Mucosa of descending colon (tissue), 3 donors: ENCODE measurements around the gene ISL2. TPM values are rescaled to one million over a fixed set of nuclear protein-coding genes. Genes with fewer than 3 reads are reported as not detected.

Experiments used
- ATAC-seq: fragments of 200-7000 bp; cut with Tn5 transposase; one replicate; pipeline ENCODE4 v1.9.1; 2020; ENCODE audit warnings: mild to moderate bottlenecking, moderate library complexity
- DNase-seq, 3 donors: peaks; one replicate each; pipeline ENCODE4 v3.0.0-alpha.2; 2020
- H3K36me3 ChIP-seq: fragments of 200-600 bp; one replicate; pipeline ENCODE4 v1.8.0; 2021; ENCODE audit warnings: low read depth, mild to moderate bottlenecking
- H3K4me1 ChIP-seq: fragments of 200-600 bp; one replicate; pipeline ENCODE4 v1.8.0; 2021; ENCODE audit warnings: low read depth, mild to moderate bottlenecking
- H3K4me3 ChIP-seq: fragments of 200-600 bp; one replicate; pipeline ENCODE4 v1.8.0; 2021; ENCODE audit warnings: mild to moderate bottlenecking
- H3K9me3 ChIP-seq: fragments of 200-600 bp; one replicate; pipeline ENCODE4 v1.8.0; 2021; ENCODE audit warnings: mild to moderate bottlenecking
- CTCF ChIP-seq: fragments of 200-600 bp; IDR thresholded peaks from one replicate; pipeline ENCODE4 v1.8.0; 2022; ENCODE audit warnings: antibody characterized with exemption, mild to moderate bottlenecking
- intact Hi-C, 2 donors: fragments of 100-400 bp; cut with DNase I in 1 of 2; cut with micrococcal nuclease in 1 of 2; formaldehyde crosslinking; loops; one replicate each; pipeline versions ENCODE4 v1.11.0 to v1.11.1; 2022; cut with DNase I, micrococcal nuclease
- total RNA-seq, 3 donors: library from RNA; stranded (reverse); fragmentation: NEBNext Ultra II Directional in 2 of 3; extraction: Animal tissue kit (Norgen Biotek cat#: 25700) in 2 of 3; gene quantifications; one replicate each; pipeline versions ENCODE4 v1.2.1 to v1.2.4, GENCODE V29; 2021 to 2023
- donor health status: DM: no; HTN: no; CAD: no; lungs with moderate emphysema.
- donor health status: DM: no; HTN: no; CAD: no.
- donor health status: DM: no; HTN: yes; CAD: no.

ISL2 gene
- total RNA-seq, 3 donors from 2014 or later = 0.51 to 2.1 (median 0.87) TPM

GRCh38 chr15:76298986-76299385 lies 37.6 kb upstream of the ISL2 start:
- H3K36me3 ChIP-seq = no peaks in the 10 kb centered on the region
- H3K9me3 ChIP-seq = no peaks in the 10 kb centered on the region
- peak; percentile 93 for ATAC-seq
- H3K4me3 ChIP-seq = no peak overlapping the region
- no peaks in the 10 kb centered on the region for H3K4me1 ChIP-seq
- DNase-seq = no peak
- no peak for TF ChIP-seq CTCF
- intact Hi-C loops = no loop called here

GRCh38 chr15:76299786-76300185 lies 36.8 kb upstream of the ISL2 start:
- Histone ChIP-seq H3K9me3 (no peaks in the 10 kb centered on the region), H3K36me3 (no peaks in the 10 kb centered on the region), H3K4me3 (no peak overlapping the region), H3K4me1 (no peaks in the 10 kb centered on the region)
- ATAC-seq (no peak), DNase-seq (no peak)
- no peak for TF ChIP-seq CTCF
- intact Hi-C loops = no loop called here

GRCh38 chr15:76303909-76304308 lies 32.7 kb upstream of the ISL2 start:
- H3K4me1 ChIP-seq = no peaks in the 10 kb centered on the region
- H3K36me3 ChIP-seq = no peaks in the 10 kb centered on the region
- H3K4me3 ChIP-seq = no peak overlapping the region
- TF ChIP-seq CTCF = no peak
- DNase-seq (no peak), ATAC-seq (no peak)
- no peaks in the 10 kb centered on the region for H3K9me3 ChIP-seq
- intact Hi-C loops = no loop called here

GRCh38 chr15:76309601-76310330 lies 26.8 kb upstream of the ISL2 start:
- ATAC-seq (no peak), DNase-seq (no peak)
- H3K9me3 ChIP-seq = no peaks in the 10 kb centered on the region
- H3K4me1 ChIP-seq = peaks cover 21% of the 10 kb centered on the region
- intact Hi-C loops = no loop called here
- H3K4me3 ChIP-seq = no peak overlapping the region
- no peak for TF ChIP-seq CTCF
- no peaks in the 10 kb centered on the region for H3K36me3 ChIP-seq

GRCh38 chr15:76310475-76311099 lies 26.0 kb upstream of the ISL2 start:
- intact Hi-C loops = no loop called here
- peaks cover 21% of the 10 kb centered on the region for H3K4me1 ChIP-seq

More at GRCh38 chr15:76310475-76311099, 26.0 kb upstream of the ISL2 start:
- DNase-seq = no peak
- no peaks in the 10 kb centered on the region for H3K9me3 ChIP-seq
- no peak for TF ChIP-seq CTCF
- H3K36me3 ChIP-seq = no peaks in the 10 kb centered on the region
- H3K4me3 ChIP-seq = peak overlapping the region; percentile 66
- ATAC-seq = peak; percentile 35
